Omental fat pad (tissue), 4 donors: ENCODE measurements around the gene TMPRSS3. TPM values are rescaled to one million over a fixed set of nuclear protein-coding genes. Genes with fewer than 3 reads are reported as not detected.
A peak's percentile ranks its signal among the peaks of the same experiment; 100 is the strongest.

Source experiments
- ATAC-seq: fragments of 150-250 bp; one replicate; pipeline ENCODE4 v1.9.1; 2016; ENCODE audit warnings: mild to moderate bottlenecking, moderate library complexity; ENCODE audit not compliant: low FRiP score
- DNase-seq: peaks from one replicate; pipeline ENCODE4 v3.0.0-alpha.2; 2019; ENCODE audit warnings: low spot score
- total RNA-seq, 4 donors: library from RNA; depleted of rRNA; stranded (reverse); fragments of >200 nt; gene quantifications; one replicate each; pipeline ENCODE4 v1.1.0, GENCODE V29; 2016
- TF ChIP-seq, protein P1 (sequence below), 3 donors: fragments of 450-650 bp; IDR thresholded peaks; one replicate each; pipeline ENCODE4 v1.5.1; 2016 to 2017; ENCODE audit warnings: antibody characterized with exemption in 3 of 3, mild to moderate bottlenecking in 3 of 3, moderate library complexity in 2 of 3

TMPRSS3 gene
- total RNA-seq, 4 donors from 2014 or later, result 0.32 to 8.7 (median 5.9) TPM

DNA sequence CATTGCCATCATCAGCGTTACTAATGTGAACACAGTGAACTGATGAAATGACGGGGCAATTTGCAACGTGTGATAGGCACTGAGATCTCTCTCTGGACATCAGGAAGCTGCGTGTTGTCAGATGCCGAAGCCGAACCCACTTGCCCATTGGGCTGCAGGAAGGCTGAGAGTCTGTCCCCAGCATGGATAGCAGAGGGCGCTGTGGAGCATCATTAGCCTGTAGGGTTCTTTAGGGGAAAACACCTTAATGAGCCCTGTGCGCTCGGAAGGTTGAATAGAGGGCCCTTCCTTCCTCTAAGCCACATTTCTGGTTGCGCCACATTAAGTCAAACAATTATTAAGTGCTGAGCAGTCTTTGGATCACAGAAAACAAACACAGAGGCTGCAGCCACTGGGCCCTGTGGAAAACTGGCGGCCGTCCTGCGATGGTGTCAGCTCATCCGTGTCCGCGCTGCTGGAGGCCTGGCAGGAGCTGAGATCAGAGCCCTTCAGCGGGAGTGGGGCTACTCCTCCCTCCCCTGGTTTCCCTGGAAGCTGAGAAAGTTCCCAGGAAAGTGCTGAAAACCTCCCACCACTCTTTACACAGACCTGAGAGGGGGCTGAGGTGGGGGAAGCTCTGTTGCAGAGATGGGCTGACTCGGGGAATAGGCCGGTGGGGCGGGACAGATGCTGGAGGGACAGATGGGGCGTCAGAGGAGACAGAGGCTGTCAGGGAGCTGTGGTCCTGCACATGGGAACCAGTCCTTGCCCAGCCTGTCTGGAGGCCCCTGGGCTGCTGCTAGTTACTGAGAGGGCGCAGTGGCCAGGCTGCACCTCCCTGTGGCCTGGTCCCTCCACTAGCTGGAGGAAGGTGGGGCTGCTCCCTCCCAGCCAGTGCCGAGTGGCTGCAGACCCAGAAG lies 57.8 kb downstream of the TMPRSS3 start:
- ATAC-seq, result peak; percentile 80
- TF ChIP-seq, protein P1, sequence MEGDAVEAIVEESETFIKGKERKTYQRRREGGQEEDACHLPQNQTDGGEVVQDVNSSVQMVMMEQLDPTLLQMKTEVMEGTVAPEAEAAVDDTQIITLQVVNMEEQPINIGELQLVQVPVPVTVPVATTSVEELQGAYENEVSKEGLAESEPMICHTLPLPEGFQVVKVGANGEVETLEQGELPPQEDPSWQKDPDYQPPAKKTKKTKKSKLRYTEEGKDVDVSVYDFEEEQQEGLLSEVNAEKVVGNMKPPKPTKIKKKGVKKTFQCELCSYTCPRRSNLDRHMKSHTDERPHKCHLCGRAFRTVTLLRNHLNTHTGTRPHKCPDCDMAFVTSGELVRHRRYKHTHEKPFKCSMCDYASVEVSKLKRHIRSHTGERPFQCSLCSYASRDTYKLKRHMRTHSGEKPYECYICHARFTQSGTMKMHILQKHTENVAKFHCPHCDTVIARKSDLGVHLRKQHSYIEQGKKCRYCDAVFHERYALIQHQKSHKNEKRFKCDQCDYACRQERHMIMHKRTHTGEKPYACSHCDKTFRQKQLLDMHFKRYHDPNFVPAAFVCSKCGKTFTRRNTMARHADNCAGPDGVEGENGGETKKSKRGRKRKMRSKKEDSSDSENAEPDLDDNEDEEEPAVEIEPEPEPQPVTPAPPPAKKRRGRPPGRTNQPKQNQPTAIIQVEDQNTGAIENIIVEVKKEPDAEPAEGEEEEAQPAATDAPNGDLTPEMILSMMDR (IDR thresholded peaks at IDR 0.05), result no peak
- peak; percentile 61 for DNase-seq

GRCh38 chr21:42337276-42337675 lies 58.6 kb downstream of the TMPRSS3 start:
- DNase-seq, result no peak
- TF ChIP-seq, protein P1 (IDR thresholded peaks at IDR 0.05), result no peak
- no peak for ATAC-seq

DNA sequence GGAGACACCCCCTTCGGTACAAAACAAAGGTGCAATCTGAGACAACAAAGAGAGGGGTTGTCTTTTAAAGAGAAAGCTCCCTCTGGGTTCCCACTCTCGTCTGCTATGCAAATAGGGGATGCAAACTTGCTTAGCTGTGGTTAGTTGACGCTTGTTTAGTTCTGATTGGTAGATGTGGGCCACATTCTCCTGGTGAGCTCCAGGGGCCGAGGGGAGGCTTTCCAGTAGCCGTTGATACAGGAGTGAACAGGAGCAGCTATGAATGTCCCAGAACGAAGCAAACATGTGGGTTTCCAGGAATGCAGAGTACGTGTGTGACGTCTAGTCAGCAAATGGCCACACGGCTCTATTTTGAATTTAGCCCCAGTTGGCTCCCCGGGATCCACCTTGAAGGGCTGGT lies 59.8 kb downstream of the TMPRSS3 start:
- TF ChIP-seq, protein P1 (IDR thresholded peaks at IDR 0.05), result no peak
- no peak for DNase-seq
- no peak for ATAC-seq

DNA sequence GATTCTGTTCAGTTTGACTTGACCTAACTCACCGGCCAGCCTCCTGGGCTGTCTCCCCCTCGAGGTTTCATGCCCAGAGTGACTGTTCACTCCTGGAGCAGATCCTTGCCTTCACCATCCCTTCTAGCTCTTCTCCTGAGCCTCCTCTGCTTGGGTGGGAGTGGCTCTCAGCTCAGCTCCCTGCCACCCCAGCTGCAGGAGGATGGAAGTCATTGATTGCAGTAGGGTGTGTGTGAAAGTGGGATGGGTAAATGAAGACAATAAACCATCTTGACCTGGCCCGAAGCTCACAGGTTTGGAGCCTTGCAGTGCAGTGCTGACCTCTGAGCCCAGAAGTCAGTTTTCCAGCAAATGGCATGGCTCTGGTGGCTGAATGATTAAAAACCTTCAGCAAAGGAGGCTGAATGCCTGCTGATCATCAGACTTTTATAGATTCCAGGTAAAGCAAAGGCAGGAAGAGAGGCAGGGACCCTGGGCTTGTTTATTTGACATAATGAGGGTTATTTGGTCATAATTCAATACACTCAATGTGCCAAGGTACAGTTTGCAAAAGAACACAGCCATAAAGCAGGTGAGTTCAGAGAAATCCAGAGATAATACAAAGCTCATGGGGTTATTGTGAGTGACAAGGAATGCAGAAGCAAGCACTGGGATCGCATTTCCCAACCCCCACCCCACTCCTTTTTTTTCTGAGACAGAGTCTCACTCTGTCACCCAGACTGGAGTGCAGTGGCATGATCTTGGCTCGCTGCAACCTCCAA lies 63.1 kb downstream of the TMPRSS3 start:
- no peak for DNase-seq
- TF ChIP-seq, protein P1 (IDR thresholded peaks at IDR 0.05), result no peak
- no peak for ATAC-seq

DNA sequence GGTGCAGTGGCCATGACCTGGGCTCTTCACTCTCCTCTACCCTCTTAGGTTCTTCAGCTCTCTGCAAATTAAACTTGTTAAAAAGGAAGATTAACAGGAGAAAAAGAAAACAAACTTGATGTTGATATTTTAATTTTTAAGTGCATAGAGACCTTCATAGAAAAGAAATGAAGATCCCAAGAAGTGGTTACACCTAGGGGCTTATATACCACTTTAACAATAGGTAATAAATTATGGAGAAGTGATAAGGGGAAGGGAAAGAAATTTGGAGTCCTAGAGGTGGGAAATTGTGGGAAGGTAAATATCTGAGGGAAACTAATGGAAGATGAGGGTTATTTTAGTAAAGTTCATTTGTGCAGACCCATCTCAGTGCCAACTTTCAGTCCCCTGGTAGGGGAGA lies 64.2 kb downstream of the TMPRSS3 start:
- ATAC-seq (no peak), DNase-seq (no peak)
- TF ChIP-seq, protein P1 (IDR thresholded peaks at IDR 0.05), result no peak

GRCh38 chr21:42330380-42331371 lies 65.2 kb downstream of the TMPRSS3 start:
- DNase-seq, result no peak
- ATAC-seq, result no peak
- TF ChIP-seq, protein P1 (IDR thresholded peaks at IDR 0.05), result no peak
